Type B pancreatic cell (in vitro differentiated cells): ENCODE measurements around the gene HPGDS. TPM values are rescaled to one million over a fixed set of nuclear protein-coding genes. Genes with fewer than 3 reads are reported as not detected.

Source experiments
- DNase-seq: peaks from one replicate; pipeline ENCODE4 v3.0.0; 2021; ENCODE audit warnings: mixed read lengths; ENCODE audit not compliant: unreplicated experiment; ENCODE audit errors: extremely low spot score
- H3K27ac Mint-ChIP-seq: 2 replicates; pipeline ENCODE4 v1.8.0; 2021; ENCODE audit warnings: mild to moderate bottlenecking, mixed read lengths
- H3K27me3 Mint-ChIP-seq: 2 replicates; pipeline ENCODE4 v1.8.0; 2021; ENCODE audit warnings: mixed read lengths
- H3K36me3 Mint-ChIP-seq: 2 replicates; pipeline ENCODE4 v1.8.0; 2021; ENCODE audit warnings: mixed read lengths
- H3K4me1 Mint-ChIP-seq: one replicate; pipeline ENCODE4 v1.8.0; 2021; ENCODE audit warnings: mixed read lengths; ENCODE audit not compliant: unreplicated experiment
- H3K4me3 Mint-ChIP-seq: 2 replicates; pipeline ENCODE4 v1.8.0; 2021; ENCODE audit warnings: mild to moderate bottlenecking, mixed read lengths
- H3K9me3 Mint-ChIP-seq: 2 replicates; pipeline ENCODE4 v1.8.0; 2021; ENCODE audit warnings: mixed read lengths
- CTCF ChIP-seq: fragments of 200-600 bp; sonication (generic); conservative IDR thresholded peaks from 2 replicates; pipeline ENCODE4 v1.5.0; 2021; ENCODE audit warnings: antibody characterized with exemption, mild to moderate bottlenecking
- total RNA-seq: library from RNA; stranded (reverse); gene quantifications from 2 replicates; pipeline ENCODE4 v1.2.1, GENCODE V29; 2021; ENCODE audit warnings: low replicate concordance

HPGDS gene
- total RNA-seq, 1 donor from 2014 or later, result not detected

GRCh38 chr4:94363136-94363655 is 20.6 kb upstream of the HPGDS start:
- DNase-seq, result no peak

GRCh38 chr4:94359838-94360237 is 17.2 kb upstream of the HPGDS start:
- no peak overlapping the region for H3K4me3 Mint-ChIP-seq
- no peaks in the 10 kb centered on the region for H3K9me3 Mint-ChIP-seq
- H3K27ac Mint-ChIP-seq, result no peak overlapping the region
- DNase-seq, result no peak
- no peak for TF ChIP-seq CTCF
- no peaks in the 10 kb centered on the region for H3K36me3 Mint-ChIP-seq
- H3K27me3 Mint-ChIP-seq, result peaks cover 26% of the 10 kb centered on the region
- no peaks in the 10 kb centered on the region for H3K4me1 Mint-ChIP-seq

More at GRCh38 chr4:94363136-94363655, 20.6 kb upstream of the HPGDS start:
- TF ChIP-seq CTCF, result no peak
- H3K4me3 Mint-ChIP-seq, result no peak overlapping the region
- H3K27ac Mint-ChIP-seq, result no peak overlapping the region
- H3K9me3 Mint-ChIP-seq, result peaks cover 4% of the 10 kb centered on the region
- H3K4me1 Mint-ChIP-seq, result no peaks in the 10 kb centered on the region
- peaks cover 34% of the 10 kb centered on the region for H3K27me3 Mint-ChIP-seq
- no peaks in the 10 kb centered on the region for H3K36me3 Mint-ChIP-seq

- Mint-ChIP-seq H3K36me3 (no peaks in the 10 kb centered on the region), H3K4me1 (no peaks in the 10 kb centered on the region), H3K27ac (no peak overlapping the region), H3K27me3 (peaks cover 23% of the 10 kb centered on the region), H3K9me3 (no peaks in the 10 kb centered on the region), H3K4me3 (no peak overlapping the region)
- TF ChIP-seq CTCF, result no peak
- no peak for DNase-seq
Observed at GRCh38 chr4:94359221-94359620, 16.6 kb upstream of the HPGDS start.

GRCh38 chr4:94358101-94358500 is 15.5 kb upstream of the HPGDS start:
- Mint-ChIP-seq H3K4me1 (no peaks in the 10 kb centered on the region), H3K9me3 (no peaks in the 10 kb centered on the region), H3K27me3 (peaks cover 20% of the 10 kb centered on the region), H3K36me3 (no peaks in the 10 kb centered on the region), H3K27ac (no peak overlapping the region), H3K4me3 (no peak overlapping the region)
- TF ChIP-seq CTCF, result no peak
- no peak for DNase-seq

- TF ChIP-seq CTCF, result no peak
- H3K36me3 Mint-ChIP-seq, result no peaks in the 10 kb centered on the region
- no peak overlapping the region for H3K27ac Mint-ChIP-seq
- peaks cover 20% of the 10 kb centered on the region for H3K27me3 Mint-ChIP-seq
- H3K4me1 Mint-ChIP-seq, result no peaks in the 10 kb centered on the region
- no peaks in the 10 kb centered on the region for H3K9me3 Mint-ChIP-seq
- DNase-seq, result no peak
- H3K4me3 Mint-ChIP-seq, result no peak overlapping the region
Observed at GRCh38 chr4:94357624-94358023, 15.0 kb upstream of the HPGDS start.

- DNase-seq, result no peak
- Mint-ChIP-seq H3K4me1 (no peaks in the 10 kb centered on the region), H3K4me3 (no peak overlapping the region), H3K27ac (no peak overlapping the region), H3K9me3 (no peaks in the 10 kb centered on the region), H3K36me3 (no peaks in the 10 kb centered on the region), H3K27me3 (peaks cover 18% of the 10 kb centered on the region)
- peak; percentile 31 for TF ChIP-seq CTCF
Observed at GRCh38 chr4:94356444-94356843, 13.8 kb upstream of the HPGDS start.
